Hematopoietic multipotent progenitor cell treated with erythropoietin and hydrocortisone succinate and interleukin-3 and kit ligand, for 17 days (in vitro differentiated cells): ENCODE results near the gene AKAP9.
"Not testable (repeated sequence)": the region's sequence is repeated elsewhere in the genome, so short reads cannot be mapped to it uniquely, and the experiment has no call there.

Source experiments
- DNase-seq: peaks from one replicate; pipeline ENCODE4 v3.0.0-alpha.2; 2015; ENCODE audit warnings: low spot score

Gene AKAP9

GRCh38 chr7:91946549-91946948, 5.9 kb downstream of the AKAP9 start:
- no peak for DNase-seq

GRCh38 chr7:91947948-91948347, 7.3 kb downstream of the AKAP9 start:
- DNase-seq, result no peak

- DNase-seq, result no peak
Measured at GRCh38 chr7:91949221-91950009, 8.8 kb downstream of the AKAP9 start.

- peak; percentile 35 for DNase-seq
Measured at GRCh38 chr7:91953618-91954017, 13.0 kb downstream of the AKAP9 start.

- not testable (repeated sequence) for DNase-seq
Measured at GRCh38 chr7:91956464-91956863, 15.8 kb downstream of the AKAP9 start.

- no peak for DNase-seq
Measured at GRCh38 chr7:91957232-91957631, 16.6 kb downstream of the AKAP9 start.

GRCh38 chr7:91957823-91958222, 17.2 kb downstream of the AKAP9 start:
- DNase-seq, result no peak

- no peak for DNase-seq
Measured at GRCh38 chr7:91959023-91959422, 18.4 kb downstream of the AKAP9 start.

- no peak for DNase-seq
Measured at GRCh38 chr7:91961816-91962215, 21.2 kb downstream of the AKAP9 start.

GRCh38 chr7:91962419-91962818, 21.8 kb downstream of the AKAP9 start:
- no peak for DNase-seq

- DNase-seq, result not testable (repeated sequence)
Measured at GRCh38 chr7:91967513-91967912, 26.9 kb downstream of the AKAP9 start.

- DNase-seq, result no peak
Measured at GRCh38 chr7:91973639-91974038, 33.0 kb downstream of the AKAP9 start.

GRCh38 chr7:91974066-91974465, 33.4 kb downstream of the AKAP9 start:
- DNase-seq, result no peak

- no peak for DNase-seq
Measured at GRCh38 chr7:91976743-91977142, 36.1 kb downstream of the AKAP9 start.

- no peak for DNase-seq
Measured at GRCh38 chr7:91979590-91979989, 38.9 kb downstream of the AKAP9 start.

- DNase-seq, result not testable (repeated sequence)
Measured at GRCh38 chr7:91982352-91982751, 41.7 kb downstream of the AKAP9 start.

- no peak for DNase-seq
Measured at GRCh38 chr7:91988213-91988612, 47.6 kb downstream of the AKAP9 start.

GRCh38 chr7:91993976-91994375, 53.3 kb downstream of the AKAP9 start:
- no peak for DNase-seq

GRCh38 chr7:91995391-91996105, 54.9 kb downstream of the AKAP9 start:
- DNase-seq, result no peak

- no peak for DNase-seq
Measured at GRCh38 chr7:91999631-92000565, 59.2 kb downstream of the AKAP9 start.

GRCh38 chr7:92002720-92003119, 62.1 kb downstream of the AKAP9 start:
- DNase-seq, result no peak

- DNase-seq, result no peak
Measured at GRCh38 chr7:92006046-92006445, 65.4 kb downstream of the AKAP9 start.
